Sigmoid colon (tissue), 7 donors: ENCODE results near the gene LRRC56. TPM values are rescaled to one million over a fixed set of nuclear protein-coding genes. Genes with fewer than 3 reads are reported as not detected.

Experiments
- DNase-seq: peaks from one replicate; pipeline ENCODE4 v3.0.0-alpha.2; 2019
- H3K27ac ChIP-seq, 4 donors: fragments of 200-600 bp; sonication (generic); one replicate each; pipeline ENCODE4 v1.5.1; 2016 to 2019; ENCODE audit warnings: mild to moderate bottlenecking in 1 of 4
- H3K27me3 ChIP-seq, 3 donors: fragments of 200-600 bp; sonication (generic); one replicate each; pipeline ENCODE4 v1.5.1; 2019; ENCODE audit warnings: mild to moderate bottlenecking in 1 of 3
- H3K36me3 ChIP-seq, 4 donors: fragments of 200-600 bp; sonication (generic); one replicate each; pipeline ENCODE4 v1.5.1; 2016 to 2019
- H3K4me1 ChIP-seq, 4 donors: fragments of 200-600 bp; sonication (generic); one replicate each; pipeline ENCODE4 v1.5.1; 2017 to 2019
- H3K4me3 ChIP-seq, 4 donors: fragments of 200-600 bp; sonication (generic); one replicate each; pipeline ENCODE4 v1.5.1; 2017 to 2019; ENCODE audit warnings: mild to moderate bottlenecking in 2 of 4, moderate library complexity in 1 of 4
- H3K9me3 ChIP-seq, 4 donors: fragments of 200-600 bp in 3 of 4; sonication (generic) in 3 of 4; one replicate each; pipeline versions ENCODE4 v1.5.1 to v1.6.1; 2013 to 2019
- CTCF ChIP-seq, 4 experiments: fragments of 450-650 bp in 3 of 4; fragments of 200-600 bp in 1 of 4; IDR thresholded peaks; one replicate each; pipeline ENCODE4 v1.5.1; 2016 to 2019; ENCODE audit warnings: antibody characterized with exemption in 4 of 4, mild to moderate bottlenecking in 3 of 4, moderate library complexity in 2 of 4
- EP300 ChIP-seq, 4 donors: sonication (generic); formaldehyde crosslinking; IDR thresholded peaks; one replicate each; pipeline ENCODE4 v1.6.1; 2017; ENCODE audit warnings: antibody characterized with exemption in 4 of 4
- POLR2A ChIP-seq, 2 donors: fragments of 450-650 bp; IDR thresholded peaks; one replicate each; pipeline ENCODE4 v1.6.1; 2016; ENCODE audit warnings: antibody characterized with exemption in 2 of 2, mild to moderate bottlenecking in 2 of 2, moderate library complexity in 2 of 2
- POLR2AphosphoS5 ChIP-seq, 4 donors: sonication (generic); formaldehyde crosslinking; IDR thresholded peaks; one replicate each; pipeline ENCODE4 v1.6.1; 2017; ENCODE audit warnings: antibody characterized with exemption in 4 of 4
- WGBS, 2 donors: extraction: QIAGEN DNeasy Blood & Tissue Kit; methylation state at CpG; one replicate each; pipeline ENCODE4 v1.1.7; 2013; 5-methylcytosine and 5-hydroxymethylcytosine counted together
- intact Hi-C: fragments of 100-400 bp; cut with DNase I; formaldehyde crosslinking; loops from one replicate; pipeline ENCODE4 v1.15.1; 2023
- polyA plus RNA-seq, 3 donors: library from polyadenylated mRNA; stranded (reverse); fragments of 200-250 nt; gene quantifications; one replicate each; pipeline ENCODE4 v1.2.3, GENCODE V29; 2013
- total RNA-seq, 4 donors: library from RNA; depleted of rRNA; stranded (reverse); fragments of >200 nt; gene quantifications; one replicate each; pipeline ENCODE4 v1.1.0, GENCODE V29; 2016
- donor health status: healthy with polysubstance abuse.
- donor health status: Bipolar disorder and iron deficiency.
- donor health status: healthy.

Gene LRRC56
- total and polyA plus RNA-seq, 7 donors, result 0.14 to 5.9 (median 4.1) TPM; not detected in 3

GRCh38 chr11:578276-579035 lies 41.1 kb downstream of the LRRC56 start:
- H3K4me3 ChIP-seq, result no peak overlapping the region
- H3K27ac ChIP-seq, result no peak overlapping the region
- peaks cover 0 to 21% (median 9%) of the 10 kb centered on the region in 4 donors for H3K36me3 ChIP-seq
- 53 to 70% methylated on average over 21 of the region's 21 CpGs for WGBS, 2 donors
- no peak for DNase-seq
- H3K27me3 ChIP-seq, result peaks cover 0 to 12% (median 6%) of the 10 kb centered on the region in 3 donors
- intact Hi-C loops, result loop anchor here (5.0 kb wide), 2 partner anchors 39 to 119 kb away; partner anchors contain the start of genes DEAF1, IRF7 and TMEM80
- no peaks in the 10 kb centered on the region for H3K9me3 ChIP-seq
- peaks cover 0 to 56% (median 51%) of the 10 kb centered on the region in 4 donors for H3K4me1 ChIP-seq
- TF ChIP-seq EP300 (IDR thresholded peaks at IDR 0.05) (no peak), CTCF (IDR thresholded peaks at IDR 0.05) (no peak), POLR2A (IDR thresholded peaks at IDR 0.05) (no peak), POLR2AphosphoS5 (IDR thresholded peaks at IDR 0.05) (no peak)

GRCh38 chr11:579830-580601 lies 42.7 kb downstream of the LRRC56 start:
- WGBS, 2 donors, result 84 to 90% methylated on average over 20 of the region's 20 CpGs
- Histone ChIP-seq H3K9me3 (no peaks in the 10 kb centered on the region), H3K4me1 (peaks cover 0 to 45% (median 44%) of the 10 kb centered on the region in 4 donors), H3K4me3 (no peak overlapping the region), H3K27me3 (peaks cover 0 to 4% (median under 1%) of the 10 kb centered on the region in 3 donors), H3K36me3 (peaks cover 0 to 37% (median 19%) of the 10 kb centered on the region in 4 donors), H3K27ac (no peak overlapping the region)
- no peak for DNase-seq
- intact Hi-C loops, result loop anchor here (5.0 kb wide), 2 partner anchors 37 to 117 kb away; partner anchors contain the start of genes DEAF1, IRF7 and TMEM80
- no peak for TF ChIP-seq POLR2A (IDR thresholded peaks at IDR 0.05)
- TF ChIP-seq CTCF (IDR thresholded peaks at IDR 0.05), result no peak
- no peak for TF ChIP-seq POLR2AphosphoS5 (IDR thresholded peaks at IDR 0.05)
- TF ChIP-seq EP300 (IDR thresholded peaks at IDR 0.05), result no peak

DNA sequence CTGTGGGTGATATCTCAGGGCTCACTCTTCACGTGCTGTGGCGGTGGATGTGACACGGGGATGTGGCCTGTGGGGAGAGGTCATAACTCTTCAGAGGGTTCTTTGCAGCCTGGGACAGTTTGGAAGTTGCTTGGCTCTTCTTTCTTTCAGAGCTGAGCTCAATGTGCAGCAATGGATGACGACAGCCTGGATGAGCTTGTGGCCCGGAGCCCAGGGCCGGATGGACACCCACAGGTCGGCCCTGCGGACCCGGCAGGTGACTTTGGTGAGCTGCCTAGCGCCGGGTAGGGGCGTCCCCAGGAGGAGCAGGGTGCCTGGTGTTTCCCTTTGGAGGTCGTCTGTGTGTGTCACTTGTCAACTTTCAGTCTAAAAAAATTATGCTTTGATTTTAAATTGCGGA lies 44.0 kb downstream of the LRRC56 start:
- no peak for DNase-seq
- Histone ChIP-seq H3K27me3 (no peaks in the 10 kb centered on the region), H3K4me1 (peaks cover 0 to 39% (median 38%) of the 10 kb centered on the region in 4 donors), H3K27ac (no peak overlapping the region), H3K4me3 (no peak overlapping the region), H3K9me3 (no peaks in the 10 kb centered on the region), H3K36me3 (peaks cover 0 to 43% (median 21%) of the 10 kb centered on the region in 4 donors)
- intact Hi-C loops, result no loop called here
- TF ChIP-seq POLR2A (IDR thresholded peaks at IDR 0.05), result no peak
- TF ChIP-seq EP300 (IDR thresholded peaks at IDR 0.05), result no peak
- TF ChIP-seq CTCF (IDR thresholded peaks at IDR 0.05), result no peak
- no peak for TF ChIP-seq POLR2AphosphoS5 (IDR thresholded peaks at IDR 0.05)
- WGBS, 2 donors, result 86 to 91% methylated on average over 14 of the region's 14 CpGs

DNA sequence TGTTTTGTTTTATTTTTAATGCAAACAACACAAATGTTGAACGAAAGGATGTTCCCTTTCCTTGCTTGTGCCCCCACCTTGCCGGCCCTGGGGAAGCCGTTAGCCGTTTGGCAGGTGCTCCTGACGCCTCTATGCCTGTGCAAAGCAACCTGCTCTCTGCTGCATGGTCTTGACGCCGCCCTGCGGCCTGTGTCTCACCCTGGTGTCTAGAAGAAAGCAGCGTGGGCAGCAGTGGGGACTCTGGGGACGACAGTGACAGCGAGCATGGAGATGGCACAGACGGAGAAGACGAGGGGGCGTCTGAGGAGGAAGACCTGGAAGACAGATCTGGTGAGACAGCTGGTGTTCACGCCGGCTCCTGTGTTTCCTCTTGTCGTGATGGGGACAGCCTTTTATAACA lies 44.4 kb downstream of the LRRC56 start:
- Histone ChIP-seq H3K36me3 (peaks cover 0 to 47% (median 26%) of the 10 kb centered on the region in 4 donors), H3K4me1 (peaks cover 0 to 39% (median 38%) of the 10 kb centered on the region in 4 donors), H3K27me3 (no peaks in the 10 kb centered on the region), H3K27ac (no peak overlapping the region), H3K4me3 (no peak overlapping the region), H3K9me3 (no peaks in the 10 kb centered on the region)
- 86 to 90% methylated on average over 17 of the region's 17 CpGs for WGBS, 2 donors
- TF ChIP-seq POLR2AphosphoS5 (IDR thresholded peaks at IDR 0.05) (no peak), POLR2A (IDR thresholded peaks at IDR 0.05) (no peak), EP300 (IDR thresholded peaks at IDR 0.05) (no peak), CTCF (IDR thresholded peaks at IDR 0.05) (no peak)
- intact Hi-C loops, result no loop called here
- DNase-seq, result no peak
